Tibial nerve (tissue), 4 donors: ENCODE data around the gene PLCB3. TPM values are rescaled to one million over a fixed set of nuclear protein-coding genes. Genes with fewer than 3 reads are reported as not detected.

Experiments used
- DNase-seq, 2 donors: peaks; one replicate each; pipeline ENCODE4 v3.0.0-alpha.2; 2019; ENCODE audit warnings: low spot score in 2 of 2
- H3K27ac ChIP-seq, 4 donors: fragments of 200-600 bp; sonication (generic) in 3 of 4; one replicate each; pipeline ENCODE4 v1.5.1; 2017 to 2019; ENCODE audit warnings: mild to moderate bottlenecking in 1 of 4
- H3K27me3 ChIP-seq, 2 donors: fragments of 200-600 bp; sonication (generic) in 1 of 2; one replicate each; pipeline versions ENCODE4 v1.5.1 to v1.6.0; 2017 to 2019
- H3K36me3 ChIP-seq, 3 donors: fragments of 200-600 bp; sonication (generic); one replicate each; pipeline ENCODE4 v1.5.1; 2018 to 2019
- H3K4me1 ChIP-seq, 4 donors: fragments of 200-600 bp; sonication (generic) in 3 of 4; one replicate each; pipeline ENCODE4 v1.5.1; 2017 to 2019
- H3K4me3 ChIP-seq, 4 donors: fragments of 200-600 bp; sonication (generic) in 3 of 4; one replicate each; pipeline ENCODE4 v1.5.1; 2017 to 2019; ENCODE audit warnings: mild to moderate bottlenecking in 1 of 4, moderate library complexity in 1 of 4
- H3K9me3 ChIP-seq, 4 donors: fragments of 200-600 bp; sonication (generic) in 3 of 4; one replicate each; pipeline ENCODE4 v1.5.1; 2017 to 2019
- CTCF ChIP-seq, 5 experiments: fragments of 200-600 bp in 3 of 5; fragments of 450-650 bp in 2 of 5; sonication (generic) in 3 of 5; IDR thresholded peaks; one replicate each; pipeline ENCODE4 v1.5.1; 2016 to 2019; ENCODE audit warnings: antibody characterized with exemption in 5 of 5, mild to moderate bottlenecking in 3 of 5, moderate library complexity in 2 of 5
- EP300 ChIP-seq, 2 donors: sonication (generic); formaldehyde crosslinking; IDR thresholded peaks; one replicate each; pipeline ENCODE4 v1.6.1; 2017; ENCODE audit warnings: antibody characterized with exemption in 2 of 2, mild to moderate bottlenecking in 1 of 2
- POLR2A ChIP-seq, 2 donors: fragments of 450-650 bp; IDR thresholded peaks; one replicate each; pipeline ENCODE4 v1.6.1; 2017; ENCODE audit warnings: antibody characterized with exemption in 2 of 2, mild to moderate bottlenecking in 2 of 2, moderate library complexity in 2 of 2
- WGBS, 2 donors: methylation state at CpG; one replicate each; pipeline ENCODE4 v1.1.5; 2018; 5-methylcytosine and 5-hydroxymethylcytosine counted together
- total RNA-seq, 4 donors: library from RNA; depleted of rRNA; stranded (reverse); fragments of >200 nt; gene quantifications; one replicate each; pipeline ENCODE4 v1.1.0, GENCODE V29; 2016

Gene PLCB3
- total RNA-seq, 4 donors from 2014 or later = 18.0 to 44.4 (median 27.1) TPM

DNA sequence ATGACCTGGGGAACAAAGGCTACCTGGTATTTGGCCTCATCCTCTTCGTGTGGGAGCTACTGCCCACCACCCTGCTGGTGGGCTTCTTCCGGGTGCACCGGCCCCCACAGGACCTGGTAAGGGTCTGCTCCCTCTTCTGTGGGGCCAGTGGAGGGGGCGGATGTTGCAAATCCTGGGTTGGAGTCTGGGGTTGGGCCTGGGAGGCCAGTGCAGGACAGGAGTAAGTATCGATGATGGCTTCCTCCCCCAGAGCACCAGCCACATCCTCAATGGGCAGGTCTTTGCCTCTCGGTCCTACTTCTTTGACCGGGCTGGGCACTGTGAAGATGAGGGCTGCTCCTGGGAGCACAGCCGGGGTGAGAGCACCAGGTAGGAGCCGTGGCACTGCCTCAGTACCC, 37.0 kb downstream of the PLCB3 start:
- H3K9me3 ChIP-seq = no peaks in the 10 kb centered on the region
- no peak for TF ChIP-seq POLR2A (IDR thresholded peaks at IDR 0.05)
- no peak for TF ChIP-seq EP300 (IDR thresholded peaks at IDR 0.05)
- TF ChIP-seq CTCF (IDR thresholded peaks at IDR 0.05) = no peak
- DNase-seq = no peak
- peaks cover 0 to 33% of the 10 kb centered on the region in 2 donors for H3K27me3 ChIP-seq
- H3K36me3 ChIP-seq = peaks cover 0 to 18% (median 0%) of the 10 kb centered on the region in 3 donors
- peaks cover 0 to 43% (median 25%) of the 10 kb centered on the region in 4 donors for H3K4me1 ChIP-seq
- no peak overlapping the region for H3K27ac ChIP-seq
- 78 to 84% methylated on average over 8 to 9 of the region's 9 CpGs for WGBS, 2 donors
- H3K4me3 ChIP-seq = no peak overlapping the region

GRCh38 chr11:64289002-64289564, 37.8 kb downstream of the PLCB3 start:
- Histone ChIP-seq H3K27me3 (peaks cover 0 to 40% of the 10 kb centered on the region in 2 donors), H3K4me3 (no peak overlapping the region), H3K36me3 (peaks cover 0 to 18% (median 0%) of the 10 kb centered on the region in 3 donors), H3K27ac (no peak overlapping the region), H3K9me3 (no peaks in the 10 kb centered on the region), H3K4me1 (peaks cover 0 to 35% (median 17%) of the 10 kb centered on the region in 4 donors)
- WGBS, 2 donors = 92 to 93% methylated on average over 13 of the region's 13 CpGs
- TF ChIP-seq POLR2A (IDR thresholded peaks at IDR 0.05) (no peak), CTCF (IDR thresholded peaks at IDR 0.05) (no peak)
- no peak for DNase-seq

DNA sequence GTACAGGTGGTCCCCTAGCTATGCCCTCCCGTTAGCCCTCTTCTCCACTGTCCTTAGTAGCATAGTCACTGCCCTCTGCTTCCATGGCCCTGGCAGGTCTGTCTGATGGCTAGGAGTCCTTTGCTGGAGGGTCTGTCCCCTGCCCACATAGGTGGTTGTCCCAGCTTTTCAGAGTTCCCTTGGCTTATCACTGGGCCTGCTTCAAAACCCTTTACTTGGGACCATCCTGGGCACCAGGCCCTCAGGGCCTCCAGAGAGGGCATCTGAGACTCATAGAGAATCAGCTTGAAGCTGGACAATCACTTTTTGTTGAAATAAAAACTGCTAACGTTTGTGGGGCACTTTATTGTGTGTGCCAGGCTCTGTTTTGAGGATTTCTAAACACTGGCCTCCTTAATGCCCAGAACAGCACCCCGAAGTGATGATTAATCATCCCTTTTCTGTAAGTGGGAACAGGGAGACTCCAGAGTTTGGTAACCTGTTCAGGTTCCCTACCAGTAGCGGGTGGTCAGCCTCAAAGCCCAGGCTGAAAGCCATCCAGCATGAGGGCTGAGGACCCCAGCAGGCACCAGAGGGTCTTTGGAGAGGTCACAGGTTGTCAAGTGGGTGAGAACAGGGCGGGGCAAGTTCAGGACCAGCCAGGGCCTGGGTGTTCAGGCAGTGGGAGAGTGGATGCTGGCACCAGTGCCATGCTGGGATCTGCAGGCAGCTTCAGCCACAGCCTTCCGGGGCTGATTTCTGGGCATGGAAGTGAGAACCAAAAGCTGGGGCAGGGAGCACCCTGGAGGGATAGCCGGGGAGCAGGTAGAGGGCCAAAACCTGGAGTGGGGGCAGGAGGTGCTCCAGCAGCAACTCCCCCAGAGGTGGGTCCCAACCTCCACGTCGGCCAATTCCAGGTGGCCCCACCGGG, 39.3 kb downstream of the PLCB3 start:
- H3K27ac ChIP-seq = no peak overlapping the region
- no peak overlapping the region for H3K4me3 ChIP-seq
- peaks cover 0 to 56% of the 10 kb centered on the region in 2 donors for H3K27me3 ChIP-seq
- H3K36me3 ChIP-seq = peaks cover 0 to 18% (median 0%) of the 10 kb centered on the region in 3 donors
- no peak for DNase-seq
- H3K9me3 ChIP-seq = no peaks in the 10 kb centered on the region
- 49 to 66% methylated on average over 7 to 10 of the region's 10 CpGs for WGBS, 2 donors
- H3K4me1 ChIP-seq = peaks cover 0 to 34% (median 15%) of the 10 kb centered on the region in 4 donors
- TF ChIP-seq POLR2A (IDR thresholded peaks at IDR 0.05) = no peak
- no peak for TF ChIP-seq CTCF (IDR thresholded peaks at IDR 0.05)
- no peak for TF ChIP-seq EP300 (IDR thresholded peaks at IDR 0.05)

DNA sequence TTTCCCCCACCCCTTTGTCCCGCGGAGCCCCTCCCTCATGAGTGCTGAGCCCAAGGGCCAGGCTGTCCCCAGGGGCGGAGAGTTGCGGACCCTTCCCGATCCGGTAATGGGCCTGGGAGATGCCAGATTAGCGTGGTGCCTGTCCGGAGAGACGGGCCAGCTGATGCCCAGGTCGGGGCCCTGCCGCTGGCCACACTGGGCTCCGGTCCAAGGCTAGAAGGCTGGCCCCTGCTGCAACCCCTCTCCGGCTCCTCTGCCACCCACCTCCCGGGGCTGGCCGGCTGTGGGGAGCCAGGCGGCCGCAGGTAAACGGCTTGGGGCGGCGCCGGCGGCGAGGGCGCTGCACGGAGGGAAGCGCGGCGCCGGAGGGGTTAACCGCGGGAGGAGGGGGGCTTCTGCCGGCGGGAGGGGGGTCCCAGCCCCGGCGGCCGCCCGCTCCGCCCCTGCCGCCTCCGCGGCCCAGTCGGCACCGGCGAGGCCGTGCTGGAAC, 40.0 kb downstream of the PLCB3 start, which contains the start of gene KCNK4:
TSS of gene KCNK4 (plus strand) at position 41 of the 490 bp plus-strand sequence. CDS start 1,717 bp downstream, outside the sequence.
- 0 to 1% methylated on average over 6 to 17 of the region's 45 CpGs for WGBS, 2 donors
- peaks cover 0 to 18% (median 0%) of the 10 kb centered on the region in 3 donors for H3K36me3 ChIP-seq
- peak within 1 kb of the TSS in 2 of 4 donors; percentile 23 to 44 for H3K4me3 ChIP-seq
- TF ChIP-seq POLR2A (IDR thresholded peaks at IDR 0.05) (no peak), EP300 (IDR thresholded peaks at IDR 0.05) (no peak), CTCF (IDR thresholded peaks at IDR 0.05) (no peak)
- H3K27me3 ChIP-seq = peaks cover 0 to 63% of the 10 kb centered on the region in 2 donors
- no peaks in the 10 kb centered on the region for H3K9me3 ChIP-seq
- peaks cover 0 to 29% (median 10%) of the 10 kb centered on the region in 4 donors for H3K4me1 ChIP-seq
- no peak within 1 kb of the TSS for H3K27ac ChIP-seq
- DNase-seq = no peak
